ENCODE data around the gene HIRA.

HIRA gene

DNA sequence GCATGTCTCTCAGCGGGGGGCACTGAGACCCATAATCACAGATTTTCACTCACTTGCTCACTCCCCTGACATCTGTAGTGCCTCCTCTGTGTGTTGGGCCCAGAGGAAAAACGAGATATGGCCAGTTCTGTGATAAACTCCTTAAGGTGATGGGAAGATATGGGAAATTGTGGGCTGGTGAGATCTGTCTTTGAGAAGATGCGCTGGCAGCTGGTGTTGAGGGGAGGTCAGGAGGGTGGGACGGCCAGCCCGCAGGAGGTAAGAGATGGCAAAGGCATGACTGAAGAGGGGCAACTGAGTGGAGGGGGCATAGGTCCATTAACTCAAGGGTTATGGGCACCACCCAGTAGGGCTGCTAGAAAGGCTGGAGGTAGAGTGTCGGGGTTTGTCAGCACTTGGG is 79.9 kb downstream of the HIRA start:
- Histone ChIP-seq H2BK5ac (ENCODE audit: low read length) (no peak overlapping the region), H3K4me2 (ENCODE audit: low read length) (no peak overlapping the region), H3K79me2 (ENCODE audit: control insufficient read depth, insufficient read depth, low read length) (no peaks in the 10 kb centered on the region), H3K36me3 (ENCODE audit: control insufficient read depth, insufficient read depth, low read length) (peaks cover 21% of the 10 kb centered on the region), H3K4me3 (ENCODE audit: low read length) (no peak overlapping the region), H2BK120ac (ENCODE audit: low read depth, low read length) (no peak overlapping the region), H3K4ac (ENCODE audit: low read depth, low read length) (no peak overlapping the region), H4K8ac (ENCODE audit: low read depth, low read length) (no peak overlapping the region), H2BK15ac (replicated peaks; ENCODE audit: low read depth) (no peak overlapping the region), H3K23ac (ENCODE audit: low read length) (no peak overlapping the region), H3K4me1 (ENCODE audit: control insufficient read depth, low read depth, low read length) (no peaks in the 10 kb centered on the region), H3K79me1 (ENCODE audit: low read length) (no peaks in the 10 kb centered on the region), H3K27me3 (ENCODE audit: insufficient read depth, low read length, poor library complexity) (no peaks in the 10 kb centered on the region), H3K18ac (ENCODE audit: low read length) (no peak overlapping the region), H3K9ac (ENCODE audit: low read length) (no peak overlapping the region), H3K27ac (ENCODE audit: low read depth, low read length) (no peak overlapping the region), H2AK5ac (ENCODE audit: low read length) (no peak overlapping the region), H3K56ac (ENCODE audit: low read length) (no peak overlapping the region), H4K5ac (ENCODE audit: low read length) (no peak overlapping the region)
- no CpG with 5 or more reads among the region's 6 CpGs for WGBS (ENCODE audit: extremely low coverage, insufficient coverage, low lambda C conversion rate)
- DNase-seq: no peak

DNA sequence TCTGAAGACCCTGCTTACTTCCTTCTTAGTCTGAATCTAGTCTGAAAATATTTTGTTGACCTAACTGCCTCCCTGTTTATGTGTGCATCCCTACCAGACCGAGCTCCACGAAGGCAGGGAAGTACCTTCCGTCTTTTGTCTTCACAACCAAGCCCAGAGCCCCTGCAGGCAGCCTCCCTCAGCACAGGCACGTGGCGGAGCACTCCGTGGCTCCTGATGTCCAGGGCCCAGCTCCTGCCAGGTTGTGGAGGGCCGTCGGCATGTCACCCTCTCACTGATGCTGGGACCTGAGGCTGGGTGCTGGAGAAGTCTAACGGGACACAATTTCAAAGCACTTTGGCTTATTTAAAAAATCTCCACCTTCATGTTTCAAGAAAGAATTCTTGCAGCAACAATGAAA is 80.6 kb downstream of the HIRA start:
- no peak overlapping the region for H3K23ac ChIP-seq (ENCODE audit: low read length)
- no peak overlapping the region for H2BK15ac ChIP-seq (replicated peaks; ENCODE audit: low read depth)
- no peaks in the 10 kb centered on the region for H3K79me2 ChIP-seq (ENCODE audit: control insufficient read depth, insufficient read depth, low read length)
- H3K79me1 ChIP-seq (ENCODE audit: low read length): no peaks in the 10 kb centered on the region
- no peak overlapping the region for H3K56ac ChIP-seq (ENCODE audit: low read length)
- no peaks in the 10 kb centered on the region for H3K27me3 ChIP-seq (ENCODE audit: insufficient read depth, low read length, poor library complexity)
- WGBS (ENCODE audit: extremely low coverage, insufficient coverage, low lambda C conversion rate): no CpG with 5 or more reads among the region's 9 CpGs
- H3K9ac ChIP-seq (ENCODE audit: low read length): no peak overlapping the region
- no peak overlapping the region for H3K18ac ChIP-seq (ENCODE audit: low read length)
- H4K8ac ChIP-seq (ENCODE audit: low read depth, low read length): no peak overlapping the region
- H3K36me3 ChIP-seq (ENCODE audit: control insufficient read depth, insufficient read depth, low read length): peaks cover 20% of the 10 kb centered on the region
- no peak for DNase-seq
- no peak overlapping the region for H2BK120ac ChIP-seq (ENCODE audit: low read depth, low read length)
- no peak overlapping the region for H2BK5ac ChIP-seq (ENCODE audit: low read length)
- H3K4me1 ChIP-seq (ENCODE audit: control insufficient read depth, low read depth, low read length): no peaks in the 10 kb centered on the region
- no peak overlapping the region for H3K4ac ChIP-seq (ENCODE audit: low read depth, low read length)
- H3K4me2 ChIP-seq (ENCODE audit: low read length): no peak overlapping the region
- H3K4me3 ChIP-seq (ENCODE audit: low read length): no peak overlapping the region
- H3K27ac ChIP-seq (ENCODE audit: low read depth, low read length): no peak overlapping the region
- no peak overlapping the region for H4K5ac ChIP-seq (ENCODE audit: low read length)
- no peak overlapping the region for H2AK5ac ChIP-seq (ENCODE audit: low read length)

DNA sequence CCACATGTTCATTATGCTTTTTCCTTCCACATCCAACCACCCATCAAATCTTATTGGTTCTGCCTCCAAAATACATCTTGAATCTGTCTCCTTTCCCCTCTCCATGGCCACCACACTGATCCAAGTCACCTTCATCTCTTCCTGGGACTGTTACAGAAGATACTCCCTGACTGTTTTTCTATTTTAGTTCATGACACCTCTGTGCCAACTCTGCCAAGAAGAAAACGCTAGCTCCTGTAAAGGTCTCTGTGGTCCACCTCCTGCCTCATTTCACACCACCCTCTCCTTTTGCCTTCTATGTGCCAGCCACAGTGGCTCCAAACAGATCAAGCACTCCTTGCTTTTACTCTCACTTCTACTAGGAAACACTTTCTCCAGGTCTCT is 81.1 kb downstream of the HIRA start:
- no peaks in the 10 kb centered on the region for H3K79me1 ChIP-seq (ENCODE audit: low read length)
- no peak overlapping the region for H2AK5ac ChIP-seq (ENCODE audit: low read length)
- WGBS (ENCODE audit: extremely low coverage, insufficient coverage, low lambda C conversion rate): no CpG with 5 or more reads among the region's 1 CpG
- H4K5ac ChIP-seq (ENCODE audit: low read length): no peak overlapping the region
- no peak overlapping the region for H3K4me3 ChIP-seq (ENCODE audit: low read length)
- H2BK15ac ChIP-seq (replicated peaks; ENCODE audit: low read depth): no peak overlapping the region
- no peak overlapping the region for H2BK5ac ChIP-seq (ENCODE audit: low read length)
- no peak overlapping the region for H2BK120ac ChIP-seq (ENCODE audit: low read depth, low read length)
- H3K27me3 ChIP-seq (ENCODE audit: insufficient read depth, low read length, poor library complexity): no peaks in the 10 kb centered on the region
- no peak overlapping the region for H3K9ac ChIP-seq (ENCODE audit: low read length)
- no peak overlapping the region for H3K4me2 ChIP-seq (ENCODE audit: low read length)
- no peak overlapping the region for H3K27ac ChIP-seq (ENCODE audit: low read depth, low read length)
- peaks cover 17% of the 10 kb centered on the region for H3K36me3 ChIP-seq (ENCODE audit: control insufficient read depth, insufficient read depth, low read length)
- H3K79me2 ChIP-seq (ENCODE audit: control insufficient read depth, insufficient read depth, low read length): no peaks in the 10 kb centered on the region
- DNase-seq: no peak
- no peak overlapping the region for H3K4ac ChIP-seq (ENCODE audit: low read depth, low read length)
- H3K4me1 ChIP-seq (ENCODE audit: control insufficient read depth, low read depth, low read length): no peaks in the 10 kb centered on the region
- H4K8ac ChIP-seq (ENCODE audit: low read depth, low read length): no peak overlapping the region
- H3K56ac ChIP-seq (ENCODE audit: low read length): no peak overlapping the region
- H3K23ac ChIP-seq (ENCODE audit: low read length): no peak overlapping the region
- no peak overlapping the region for H3K18ac ChIP-seq (ENCODE audit: low read length)

DNA sequence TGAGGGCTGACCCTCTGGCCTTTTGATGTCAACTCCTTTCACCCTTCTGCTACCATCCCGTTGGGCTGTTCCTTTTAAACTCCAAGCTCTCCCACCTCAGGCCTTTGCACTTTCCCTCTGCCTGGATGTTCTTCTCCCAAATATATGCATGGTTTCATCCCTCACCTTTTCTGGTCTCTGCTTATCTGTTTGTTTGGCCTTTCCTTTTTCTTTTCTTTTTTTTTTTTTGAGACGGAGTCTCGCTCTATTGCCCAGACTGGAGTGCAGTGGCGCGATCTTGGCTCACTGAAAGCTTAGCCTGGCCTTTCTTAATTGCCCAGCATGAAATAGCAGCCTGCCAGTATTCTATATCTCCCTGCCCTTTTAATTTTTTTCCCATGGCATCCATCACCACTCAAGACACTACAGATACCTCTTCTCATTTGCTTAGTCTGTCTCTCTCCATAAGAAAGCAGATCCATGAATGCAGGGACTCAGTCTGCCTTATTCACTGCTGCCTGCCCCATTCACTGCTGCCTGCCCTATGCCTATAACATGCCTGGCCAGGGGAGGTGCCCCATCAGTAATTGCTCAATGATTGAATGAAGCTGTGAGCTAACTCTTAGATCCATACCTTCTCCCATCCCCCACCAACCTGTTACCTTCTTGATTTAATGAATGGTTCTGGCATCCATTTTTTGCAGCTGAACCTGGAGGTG is 81.6 kb downstream of the HIRA start:
- Histone ChIP-seq H3K27ac (ENCODE audit: low read depth, low read length) (no peak overlapping the region), H3K4me2 (ENCODE audit: low read length) (no peak overlapping the region), H3K4ac (ENCODE audit: low read depth, low read length) (no peak overlapping the region), H3K56ac (ENCODE audit: low read length) (no peak overlapping the region), H3K9ac (ENCODE audit: low read length) (no peak overlapping the region), H3K36me3 (ENCODE audit: control insufficient read depth, insufficient read depth, low read length) (peaks cover 16% of the 10 kb centered on the region), H3K4me1 (ENCODE audit: control insufficient read depth, low read depth, low read length) (no peaks in the 10 kb centered on the region), H3K79me2 (ENCODE audit: control insufficient read depth, insufficient read depth, low read length) (no peaks in the 10 kb centered on the region), H3K23ac (ENCODE audit: low read length) (no peak overlapping the region), H3K18ac (ENCODE audit: low read length) (no peak overlapping the region), H3K79me1 (ENCODE audit: low read length) (no peaks in the 10 kb centered on the region), H4K8ac (ENCODE audit: low read depth, low read length) (no peak overlapping the region), H3K4me3 (ENCODE audit: low read length) (no peak overlapping the region), H4K5ac (ENCODE audit: low read length) (no peak overlapping the region), H2AK5ac (ENCODE audit: low read length) (no peak overlapping the region), H2BK120ac (ENCODE audit: low read depth, low read length) (no peak overlapping the region), H3K27me3 (ENCODE audit: insufficient read depth, low read length, poor library complexity) (no peaks in the 10 kb centered on the region), H2BK5ac (ENCODE audit: low read length) (no peak overlapping the region), H2BK15ac (replicated peaks; ENCODE audit: low read depth) (no peak overlapping the region)
- no CpG with 5 or more reads among the region's 5 CpGs for WGBS (ENCODE audit: extremely low coverage, insufficient coverage, low lambda C conversion rate)
- no peak for DNase-seq

DNA sequence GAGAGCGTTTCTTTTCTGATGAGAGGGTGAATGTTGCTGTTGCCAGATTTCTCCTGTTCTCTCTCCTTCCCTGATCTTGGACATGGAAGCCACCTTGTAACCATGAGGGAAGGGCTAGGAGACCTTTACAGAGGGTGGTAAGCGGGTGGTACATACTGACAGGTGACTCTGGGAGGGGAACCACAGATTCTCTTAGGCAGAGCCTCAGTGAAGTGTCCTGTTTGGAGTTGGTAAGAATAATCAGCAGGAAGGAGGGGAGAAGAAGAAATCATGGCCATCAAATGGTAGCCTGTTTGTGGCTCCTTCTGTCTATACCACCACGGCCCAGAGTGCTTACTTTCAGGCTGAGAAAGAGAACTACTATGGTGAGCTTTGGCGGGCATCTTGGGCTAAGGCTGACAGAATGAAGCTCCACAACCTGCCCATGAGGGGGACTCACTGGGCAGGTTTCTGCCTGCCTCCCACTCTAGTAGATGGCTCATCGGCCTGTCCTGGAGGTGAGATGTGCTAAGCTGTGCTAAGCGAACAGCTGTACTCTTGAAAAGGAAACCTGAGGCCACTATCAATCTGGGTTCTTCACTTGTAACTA is 84.8 kb downstream of the HIRA start:
- no CpG with 5 or more reads among the region's 6 CpGs for WGBS (ENCODE audit: extremely low coverage, insufficient coverage, low lambda C conversion rate)
- H3K36me3 ChIP-seq (ENCODE audit: control insufficient read depth, insufficient read depth, low read length): peaks cover 13% of the 10 kb centered on the region

DNA sequence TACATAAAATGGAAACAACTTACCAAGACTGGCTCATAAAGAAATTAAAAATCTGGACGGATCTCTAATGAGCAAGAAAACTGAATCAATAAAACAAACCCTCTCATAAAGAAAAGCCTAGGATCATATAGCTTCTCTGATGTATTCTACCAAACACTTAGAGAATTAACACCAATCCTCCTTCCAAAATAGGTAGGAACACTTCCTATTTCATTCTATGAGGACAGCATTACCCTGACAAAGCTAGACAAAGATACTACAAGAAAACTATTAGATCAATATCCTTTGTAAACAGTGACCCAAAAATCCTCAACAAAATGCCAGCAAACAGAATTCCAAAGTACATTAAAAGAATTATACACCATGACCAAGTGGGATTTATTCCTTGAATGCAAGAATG is 87.1 kb downstream of the HIRA start:
- Histone ChIP-seq H4K8ac (ENCODE audit: low read depth, low read length) (no peak overlapping the region), H3K79me2 (ENCODE audit: control insufficient read depth, insufficient read depth, low read length) (no peaks in the 10 kb centered on the region), H3K4ac (ENCODE audit: low read depth, low read length) (no peak overlapping the region), H2AK5ac (ENCODE audit: low read length) (no peak overlapping the region), H3K27ac (ENCODE audit: low read depth, low read length) (no peak overlapping the region), H3K23ac (ENCODE audit: low read length) (no peak overlapping the region), H2BK15ac (replicated peaks; ENCODE audit: low read depth) (no peak overlapping the region), H4K5ac (ENCODE audit: low read length) (no peak overlapping the region), H2BK5ac (ENCODE audit: low read length) (no peak overlapping the region), H3K18ac (ENCODE audit: low read length) (no peak overlapping the region), H3K36me3 (ENCODE audit: control insufficient read depth, insufficient read depth, low read length) (peaks cover 2% of the 10 kb centered on the region), H3K56ac (ENCODE audit: low read length) (no peak overlapping the region), H3K4me2 (ENCODE audit: low read length) (no peak overlapping the region), H2BK120ac (ENCODE audit: low read depth, low read length) (no peak overlapping the region), H3K27me3 (ENCODE audit: insufficient read depth, low read length, poor library complexity) (no peaks in the 10 kb centered on the region), H3K4me1 (ENCODE audit: control insufficient read depth, low read depth, low read length) (no peaks in the 10 kb centered on the region), H3K79me1 (ENCODE audit: low read length) (no peaks in the 10 kb centered on the region), H3K4me3 (ENCODE audit: low read length) (no peak overlapping the region), H3K9ac (ENCODE audit: low read length) (no peak overlapping the region)
- no peak for DNase-seq
- no CpG with 5 or more reads among the region's 1 CpG for WGBS (ENCODE audit: extremely low coverage, insufficient coverage, low lambda C conversion rate)

More for the DNA sequence above, 84.8 kb downstream of the HIRA start:
- no peak overlapping the region for H2BK5ac ChIP-seq (ENCODE audit: low read length)
- H2BK15ac ChIP-seq (replicated peaks; ENCODE audit: low read depth): no peak overlapping the region
- no peak overlapping the region for H3K18ac ChIP-seq (ENCODE audit: low read length)
- no peaks in the 10 kb centered on the region for H3K4me1 ChIP-seq (ENCODE audit: control insufficient read depth, low read depth, low read length)
- H3K4ac ChIP-seq (ENCODE audit: low read depth, low read length): no peak overlapping the region
- no peak overlapping the region for H4K8ac ChIP-seq (ENCODE audit: low read depth, low read length)
- H3K27me3 ChIP-seq (ENCODE audit: insufficient read depth, low read length, poor library complexity): no peaks in the 10 kb centered on the region
- H3K4me2 ChIP-seq (ENCODE audit: low read length): no peak overlapping the region
- H2BK120ac ChIP-seq (ENCODE audit: low read depth, low read length): no peak overlapping the region
- no peak overlapping the region for H3K23ac ChIP-seq (ENCODE audit: low read length)
- H3K9ac ChIP-seq (ENCODE audit: low read length): no peak overlapping the region
- H3K27ac ChIP-seq (ENCODE audit: low read depth, low read length): no peak overlapping the region
- H3K79me1 ChIP-seq (ENCODE audit: low read length): no peaks in the 10 kb centered on the region
- H3K4me3 ChIP-seq (ENCODE audit: low read length): no peak overlapping the region
- no peak overlapping the region for H2AK5ac ChIP-seq (ENCODE audit: low read length)
- H3K79me2 ChIP-seq (ENCODE audit: control insufficient read depth, insufficient read depth, low read length): no peaks in the 10 kb centered on the region
- no peak overlapping the region for H3K56ac ChIP-seq (ENCODE audit: low read length)
- no peak for DNase-seq
- no peak overlapping the region for H4K5ac ChIP-seq (ENCODE audit: low read length)
